ENCODE data around the gene CEBPZOS.

DNA sequence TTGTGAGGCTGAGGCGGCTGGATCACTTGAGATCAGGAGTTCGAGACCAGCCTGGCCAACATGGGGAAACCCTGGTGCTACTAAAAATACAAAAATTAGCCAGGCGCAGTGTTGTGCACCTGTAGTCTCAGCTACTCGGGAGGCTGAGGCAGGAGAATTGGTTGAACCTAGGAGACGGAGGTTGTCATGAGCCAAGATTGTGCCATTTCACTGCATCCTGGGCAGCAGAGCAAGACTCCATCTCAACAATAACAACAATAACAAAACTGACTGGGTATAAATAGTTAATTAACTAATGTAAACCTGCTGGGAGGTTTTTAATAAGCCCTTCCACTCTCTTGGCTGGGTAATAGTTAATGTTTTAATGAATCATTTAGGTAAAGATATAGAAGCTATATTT lies 15.7 kb upstream of the CEBPZOS start:
- TF ChIP-seq, protein P1, sequence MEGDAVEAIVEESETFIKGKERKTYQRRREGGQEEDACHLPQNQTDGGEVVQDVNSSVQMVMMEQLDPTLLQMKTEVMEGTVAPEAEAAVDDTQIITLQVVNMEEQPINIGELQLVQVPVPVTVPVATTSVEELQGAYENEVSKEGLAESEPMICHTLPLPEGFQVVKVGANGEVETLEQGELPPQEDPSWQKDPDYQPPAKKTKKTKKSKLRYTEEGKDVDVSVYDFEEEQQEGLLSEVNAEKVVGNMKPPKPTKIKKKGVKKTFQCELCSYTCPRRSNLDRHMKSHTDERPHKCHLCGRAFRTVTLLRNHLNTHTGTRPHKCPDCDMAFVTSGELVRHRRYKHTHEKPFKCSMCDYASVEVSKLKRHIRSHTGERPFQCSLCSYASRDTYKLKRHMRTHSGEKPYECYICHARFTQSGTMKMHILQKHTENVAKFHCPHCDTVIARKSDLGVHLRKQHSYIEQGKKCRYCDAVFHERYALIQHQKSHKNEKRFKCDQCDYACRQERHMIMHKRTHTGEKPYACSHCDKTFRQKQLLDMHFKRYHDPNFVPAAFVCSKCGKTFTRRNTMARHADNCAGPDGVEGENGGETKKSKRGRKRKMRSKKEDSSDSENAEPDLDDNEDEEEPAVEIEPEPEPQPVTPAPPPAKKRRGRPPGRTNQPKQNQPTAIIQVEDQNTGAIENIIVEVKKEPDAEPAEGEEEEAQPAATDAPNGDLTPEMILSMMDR (IDR thresholded peaks at IDR 0.05; ENCODE audit: low read depth, low read length, missing input control): no peak
- TF ChIP-seq, protein P2, sequence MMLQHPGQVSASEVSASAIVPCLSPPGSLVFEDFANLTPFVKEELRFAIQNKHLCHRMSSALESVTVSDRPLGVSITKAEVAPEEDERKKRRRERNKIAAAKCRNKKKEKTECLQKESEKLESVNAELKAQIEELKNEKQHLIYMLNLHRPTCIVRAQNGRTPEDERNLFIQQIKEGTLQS (IDR thresholded peaks at IDR 0.05): no peak
- TF ChIP-seq, protein P3, sequence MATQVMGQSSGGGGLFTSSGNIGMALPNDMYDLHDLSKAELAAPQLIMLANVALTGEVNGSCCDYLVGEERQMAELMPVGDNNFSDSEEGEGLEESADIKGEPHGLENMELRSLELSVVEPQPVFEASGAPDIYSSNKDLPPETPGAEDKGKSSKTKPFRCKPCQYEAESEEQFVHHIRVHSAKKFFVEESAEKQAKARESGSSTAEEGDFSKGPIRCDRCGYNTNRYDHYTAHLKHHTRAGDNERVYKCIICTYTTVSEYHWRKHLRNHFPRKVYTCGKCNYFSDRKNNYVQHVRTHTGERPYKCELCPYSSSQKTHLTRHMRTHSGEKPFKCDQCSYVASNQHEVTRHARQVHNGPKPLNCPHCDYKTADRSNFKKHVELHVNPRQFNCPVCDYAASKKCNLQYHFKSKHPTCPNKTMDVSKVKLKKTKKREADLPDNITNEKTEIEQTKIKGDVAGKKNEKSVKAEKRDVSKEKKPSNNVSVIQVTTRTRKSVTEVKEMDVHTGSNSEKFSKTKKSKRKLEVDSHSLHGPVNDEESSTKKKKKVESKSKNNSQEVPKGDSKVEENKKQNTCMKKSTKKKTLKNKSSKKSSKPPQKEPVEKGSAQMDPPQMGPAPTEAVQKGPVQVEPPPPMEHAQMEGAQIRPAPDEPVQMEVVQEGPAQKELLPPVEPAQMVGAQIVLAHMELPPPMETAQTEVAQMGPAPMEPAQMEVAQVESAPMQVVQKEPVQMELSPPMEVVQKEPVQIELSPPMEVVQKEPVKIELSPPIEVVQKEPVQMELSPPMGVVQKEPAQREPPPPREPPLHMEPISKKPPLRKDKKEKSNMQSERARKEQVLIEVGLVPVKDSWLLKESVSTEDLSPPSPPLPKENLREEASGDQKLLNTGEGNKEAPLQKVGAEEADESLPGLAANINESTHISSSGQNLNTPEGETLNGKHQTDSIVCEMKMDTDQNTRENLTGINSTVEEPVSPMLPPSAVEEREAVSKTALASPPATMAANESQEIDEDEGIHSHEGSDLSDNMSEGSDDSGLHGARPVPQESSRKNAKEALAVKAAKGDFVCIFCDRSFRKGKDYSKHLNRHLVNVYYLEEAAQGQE (IDR thresholded peaks at IDR 0.05): no peak
- TF ChIP-seq HNF4A (conservative IDR thresholded peaks at IDR 0.05) (no peak), TAF1 (conservative IDR thresholded peaks at IDR 0.05) (no peak), EGR1 (IDR thresholded peaks at IDR 0.05; ENCODE audit: low read depth in 2 of 2) (no peak)

Data from liver (tissue), 3 donors.